Mesendoderm (in vitro differentiated cells): ENCODE data around the gene TSPAN13.

Experiments
- DNase-seq: peaks from one replicate; pipeline ENCODE4 v3.0.0; 2013
- H2AK5ac ChIP-seq: 2 replicates; pipeline ENCODE4 v1.6.1; 2013; ENCODE audit warnings: low read length, inconsistent platforms
- H2BK120ac ChIP-seq: 2 replicates; pipeline ENCODE4 v1.6.1; 2013; ENCODE audit warnings: low read depth, mild to moderate bottlenecking, low read length, moderate library complexity, mixed read lengths
- H2BK15ac ChIP-seq: replicated peaks from 2 replicates; pipeline ENCODE4 v1.6.1; 2013; ENCODE audit warnings: low read depth, mild to moderate bottlenecking, moderate library complexity
- H2BK5ac ChIP-seq: 2 replicates; pipeline ENCODE4 v1.6.1; 2013; ENCODE audit warnings: low read length, inconsistent platforms
- H3K18ac ChIP-seq: 2 replicates; pipeline ENCODE4 v1.6.1; 2013; ENCODE audit warnings: mild to moderate bottlenecking, low read length, mixed read lengths
- H3K23ac ChIP-seq: one replicate; pipeline ENCODE4 v1.6.1; 2013; ENCODE audit warnings: low read length
- H3K27ac ChIP-seq: 2 replicates; pipeline ENCODE4 v1.5.1; 2013; ENCODE audit warnings: low read depth, mild to moderate bottlenecking, inconsistent platforms, low read length, moderate library complexity
- H3K27me3 ChIP-seq: 2 replicates; pipeline ENCODE4 v1.6.1; 2013; ENCODE audit warnings: low read length, control low read depth, mild to moderate bottlenecking, inconsistent platforms; ENCODE audit not compliant: insufficient read depth, poor library complexity
- H3K36me3 ChIP-seq: 2 replicates; pipeline ENCODE4 v1.6.1; 2013; ENCODE audit warnings: low read length, inconsistent platforms; ENCODE audit not compliant: control insufficient read depth, insufficient read depth
- H3K4ac ChIP-seq: one replicate; pipeline ENCODE4 v1.6.1; 2013; ENCODE audit warnings: low read depth, mild to moderate bottlenecking, low read length, moderate library complexity
- H3K4me1 ChIP-seq: 2 replicates; pipeline ENCODE4 v1.6.1; 2013; ENCODE audit warnings: low read depth, low read length, inconsistent platforms; ENCODE audit not compliant: control insufficient read depth
- H3K4me2 ChIP-seq: 2 replicates; pipeline ENCODE4 v1.6.1; 2013; ENCODE audit warnings: low read length
- H3K4me3 ChIP-seq: 2 replicates; pipeline ENCODE4 v1.5.1; 2013; ENCODE audit warnings: mild to moderate bottlenecking, low read length
- H3K56ac ChIP-seq: one replicate; pipeline ENCODE4 v1.6.1; 2013; ENCODE audit warnings: low read length
- H3K79me1 ChIP-seq: 2 replicates; pipeline ENCODE4 v1.6.1; 2013; ENCODE audit warnings: low read length, inconsistent platforms
- H3K79me2 ChIP-seq: 2 replicates; pipeline ENCODE4 v1.6.1; 2013; ENCODE audit warnings: mild to moderate bottlenecking, low read length; ENCODE audit not compliant: control insufficient read depth, insufficient read depth
- H3K9ac ChIP-seq: 2 replicates; pipeline ENCODE4 v1.6.1; 2013; ENCODE audit warnings: low read length, inconsistent platforms
- H4K5ac ChIP-seq: one replicate; pipeline ENCODE4 v1.6.1; 2013; ENCODE audit warnings: low read length
- H4K8ac ChIP-seq: one replicate; pipeline ENCODE4 v1.6.1; 2013; ENCODE audit warnings: low read depth, mild to moderate bottlenecking, control low read depth, low read length, moderate library complexity
- WGBS: extraction: QIAGEN DNeasy Blood & Tissue Kit; methylation state at CpG from one replicate; pipeline ENCODE4 v1.1.7; 2013; ENCODE audit warnings: low lambda C conversion rate, missing lambda C conversion rate; ENCODE audit not compliant: insufficient coverage; ENCODE audit errors: extremely low coverage; 5-methylcytosine and 5-hydroxymethylcytosine counted together

TSPAN13 gene

DNA sequence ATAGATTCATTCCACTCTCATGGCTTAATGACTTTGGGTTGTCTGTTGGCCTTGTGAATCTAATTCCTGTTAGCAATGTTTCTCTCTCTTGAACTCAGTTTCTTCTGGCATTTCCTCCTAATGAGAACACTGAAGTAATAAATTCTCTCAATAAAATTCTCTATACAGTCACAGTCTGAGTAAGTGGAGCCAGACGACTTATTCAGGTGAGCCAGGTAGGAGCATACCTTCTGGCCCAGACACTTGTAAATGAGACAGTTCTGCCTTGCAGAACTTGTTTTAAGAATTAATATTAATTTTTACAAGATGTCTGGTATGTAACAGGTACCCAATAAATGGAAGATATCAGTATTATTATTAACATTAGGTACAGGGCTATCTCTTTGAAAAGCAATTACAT lies 79.8 kb downstream of the TSPAN13 start:
- DNase-seq, result no peak
- H3K9ac ChIP-seq, result no peak overlapping the region
- no peak overlapping the region for H3K4me3 ChIP-seq
- H2BK120ac ChIP-seq, result no peak overlapping the region
- no peak overlapping the region for H3K4me2 ChIP-seq
- WGBS, result no CpG with 5 or more reads among the region's 1 CpG
- no peaks in the 10 kb centered on the region for H3K79me1 ChIP-seq
- no peak overlapping the region for H4K5ac ChIP-seq
- no peaks in the 10 kb centered on the region for H3K27me3 ChIP-seq
- no peaks in the 10 kb centered on the region for H3K36me3 ChIP-seq
- H2BK5ac ChIP-seq, result no peak overlapping the region
- H3K23ac ChIP-seq, result no peak overlapping the region
- H3K79me2 ChIP-seq, result no peaks in the 10 kb centered on the region
- H3K18ac ChIP-seq, result no peak overlapping the region
- H2BK15ac ChIP-seq, result no peak overlapping the region
- no peaks in the 10 kb centered on the region for H3K4me1 ChIP-seq
- no peak overlapping the region for H2AK5ac ChIP-seq
- no peak overlapping the region for H4K8ac ChIP-seq
- no peak overlapping the region for H3K56ac ChIP-seq
- H3K4ac ChIP-seq, result no peak overlapping the region
- H3K27ac ChIP-seq, result no peak overlapping the region
